ENCODE results near the gene NYNRIN. TPM values are rescaled to one million over a fixed set of nuclear protein-coding genes. Genes with fewer than 3 reads are reported as not detected.

NYNRIN gene
- total RNA-seq, 1 experiment from 2014 or later = 0.31 TPM

DNA sequence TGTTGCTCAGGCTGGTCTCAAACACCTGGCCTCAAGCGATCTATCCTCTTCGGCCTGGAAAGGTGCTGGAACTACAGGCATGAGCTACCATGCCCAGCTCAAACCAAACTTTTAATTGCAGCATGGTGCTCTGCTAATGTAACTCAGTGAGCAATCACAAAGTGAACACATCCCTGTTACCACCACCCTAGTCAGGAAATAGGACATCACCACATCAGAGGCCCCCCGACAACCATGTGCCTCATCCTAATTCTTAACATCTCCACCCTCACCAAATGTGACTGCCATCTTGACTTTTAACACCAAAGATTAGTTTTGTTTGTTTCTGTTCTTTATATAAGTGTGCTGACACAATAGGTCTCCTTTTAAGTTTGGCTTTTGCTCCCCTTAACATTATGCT, 66.6 kb downstream of the NYNRIN start:
- ChIA-PET CTCF (no interaction called here), POLR2A (no interaction called here)
- Histone ChIP-seq H3K36me3 (ENCODE audit: control insufficient read depth, insufficient read depth, low read length) (no peaks in the 10 kb centered on the region), H3K27me3 (ENCODE audit: control insufficient read depth, insufficient read depth, low read length) (no peaks in the 10 kb centered on the region), H3K4me3 (ENCODE audit: low read depth in 2 of 2, low read length in 2 of 2) (no peak overlapping the region), H3K9me3 (ENCODE audit: control insufficient read depth, insufficient read depth, low read depth, low read length) (no peaks in the 10 kb centered on the region), H3K27ac (ENCODE audit: low read length) (no peak overlapping the region), H3K4me1 (ENCODE audit: control insufficient read depth, insufficient read depth, low read length) (no peaks in the 10 kb centered on the region)
- intact Hi-C loops (cut with micrococcal nuclease; ENCODE audit: unreplicated experiment) = no loop called here
- BruUV-seq (replicated peaks) = no TSS peak
- in situ Hi-C loops (cut with HindIII; ENCODE audit: low pct_unique_long_range_greater_than_20kb, low sequenced_read_pairs) = no loop called here
- ATAC-seq (no peak), DNase-seq (ENCODE audit: low read depth, low spot score) (no peak)
- TF ChIP-seq POLR2AphosphoS5 (IDR thresholded peaks at IDR 0.05; ENCODE audit: low read depth, low read length) (no peak), TCF7L2 (IDR thresholded peaks at IDR 0.05; ENCODE audit: low read depth, low read length) (no peak), SIN3A (IDR thresholded peaks at IDR 0.05; ENCODE audit: borderline replicate concordance, insufficient read depth, low read depth, low read length) (no peak)
- TF ChIP-seq, protein P1, sequence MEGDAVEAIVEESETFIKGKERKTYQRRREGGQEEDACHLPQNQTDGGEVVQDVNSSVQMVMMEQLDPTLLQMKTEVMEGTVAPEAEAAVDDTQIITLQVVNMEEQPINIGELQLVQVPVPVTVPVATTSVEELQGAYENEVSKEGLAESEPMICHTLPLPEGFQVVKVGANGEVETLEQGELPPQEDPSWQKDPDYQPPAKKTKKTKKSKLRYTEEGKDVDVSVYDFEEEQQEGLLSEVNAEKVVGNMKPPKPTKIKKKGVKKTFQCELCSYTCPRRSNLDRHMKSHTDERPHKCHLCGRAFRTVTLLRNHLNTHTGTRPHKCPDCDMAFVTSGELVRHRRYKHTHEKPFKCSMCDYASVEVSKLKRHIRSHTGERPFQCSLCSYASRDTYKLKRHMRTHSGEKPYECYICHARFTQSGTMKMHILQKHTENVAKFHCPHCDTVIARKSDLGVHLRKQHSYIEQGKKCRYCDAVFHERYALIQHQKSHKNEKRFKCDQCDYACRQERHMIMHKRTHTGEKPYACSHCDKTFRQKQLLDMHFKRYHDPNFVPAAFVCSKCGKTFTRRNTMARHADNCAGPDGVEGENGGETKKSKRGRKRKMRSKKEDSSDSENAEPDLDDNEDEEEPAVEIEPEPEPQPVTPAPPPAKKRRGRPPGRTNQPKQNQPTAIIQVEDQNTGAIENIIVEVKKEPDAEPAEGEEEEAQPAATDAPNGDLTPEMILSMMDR (IDR thresholded peaks at IDR 0.05) = no peak
- TF ChIP-seq, protein P2, sequence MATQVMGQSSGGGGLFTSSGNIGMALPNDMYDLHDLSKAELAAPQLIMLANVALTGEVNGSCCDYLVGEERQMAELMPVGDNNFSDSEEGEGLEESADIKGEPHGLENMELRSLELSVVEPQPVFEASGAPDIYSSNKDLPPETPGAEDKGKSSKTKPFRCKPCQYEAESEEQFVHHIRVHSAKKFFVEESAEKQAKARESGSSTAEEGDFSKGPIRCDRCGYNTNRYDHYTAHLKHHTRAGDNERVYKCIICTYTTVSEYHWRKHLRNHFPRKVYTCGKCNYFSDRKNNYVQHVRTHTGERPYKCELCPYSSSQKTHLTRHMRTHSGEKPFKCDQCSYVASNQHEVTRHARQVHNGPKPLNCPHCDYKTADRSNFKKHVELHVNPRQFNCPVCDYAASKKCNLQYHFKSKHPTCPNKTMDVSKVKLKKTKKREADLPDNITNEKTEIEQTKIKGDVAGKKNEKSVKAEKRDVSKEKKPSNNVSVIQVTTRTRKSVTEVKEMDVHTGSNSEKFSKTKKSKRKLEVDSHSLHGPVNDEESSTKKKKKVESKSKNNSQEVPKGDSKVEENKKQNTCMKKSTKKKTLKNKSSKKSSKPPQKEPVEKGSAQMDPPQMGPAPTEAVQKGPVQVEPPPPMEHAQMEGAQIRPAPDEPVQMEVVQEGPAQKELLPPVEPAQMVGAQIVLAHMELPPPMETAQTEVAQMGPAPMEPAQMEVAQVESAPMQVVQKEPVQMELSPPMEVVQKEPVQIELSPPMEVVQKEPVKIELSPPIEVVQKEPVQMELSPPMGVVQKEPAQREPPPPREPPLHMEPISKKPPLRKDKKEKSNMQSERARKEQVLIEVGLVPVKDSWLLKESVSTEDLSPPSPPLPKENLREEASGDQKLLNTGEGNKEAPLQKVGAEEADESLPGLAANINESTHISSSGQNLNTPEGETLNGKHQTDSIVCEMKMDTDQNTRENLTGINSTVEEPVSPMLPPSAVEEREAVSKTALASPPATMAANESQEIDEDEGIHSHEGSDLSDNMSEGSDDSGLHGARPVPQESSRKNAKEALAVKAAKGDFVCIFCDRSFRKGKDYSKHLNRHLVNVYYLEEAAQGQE (IDR thresholded peaks at IDR 0.05; ENCODE audit: insufficient read depth in 1 of 2, low read depth in 2 of 2, low read length in 1 of 2) = no peak

DNA sequence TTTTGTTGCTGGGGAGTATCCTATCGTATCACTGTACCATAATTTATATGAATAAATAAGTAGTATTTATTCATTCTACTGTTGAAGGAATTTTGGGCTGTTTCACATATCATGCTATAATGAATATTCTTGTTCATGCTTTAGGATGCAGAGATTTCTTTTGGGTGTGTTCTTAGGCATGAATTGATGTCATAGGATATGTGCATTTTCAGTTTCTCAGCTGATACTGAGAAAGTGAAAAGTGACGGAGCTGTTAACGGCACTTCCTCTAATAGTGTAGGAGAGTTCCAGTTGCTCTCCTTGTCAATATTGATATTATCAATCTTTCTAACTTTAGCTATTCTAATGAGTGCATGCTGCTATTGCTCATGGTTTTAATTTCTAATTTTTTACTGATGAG, 67.0 kb downstream of the NYNRIN start:
- no peak for ATAC-seq
- no TSS peak for BruUV-seq (replicated peaks)
- Histone ChIP-seq H3K4me3 (ENCODE audit: low read depth in 2 of 2, low read length in 2 of 2) (no peak overlapping the region), H3K36me3 (ENCODE audit: control insufficient read depth, insufficient read depth, low read length) (no peaks in the 10 kb centered on the region), H3K9me3 (ENCODE audit: control insufficient read depth, insufficient read depth, low read depth, low read length) (no peaks in the 10 kb centered on the region), H3K27ac (ENCODE audit: low read length) (no peak overlapping the region), H3K4me1 (ENCODE audit: control insufficient read depth, insufficient read depth, low read length) (no peaks in the 10 kb centered on the region), H3K27me3 (ENCODE audit: control insufficient read depth, insufficient read depth, low read length) (no peaks in the 10 kb centered on the region)
- no peak for DNase-seq (ENCODE audit: low read depth, low spot score)
- POLR2A ChIA-PET = no interaction called here
- TF ChIP-seq, protein P2 (IDR thresholded peaks at IDR 0.05; ENCODE audit: insufficient read depth in 1 of 2, low read depth in 2 of 2, low read length in 1 of 2) = no peak
- CTCF ChIA-PET = no interaction called here
- intact Hi-C loops (cut with micrococcal nuclease; ENCODE audit: unreplicated experiment) (no loop called here), in situ Hi-C loops (cut with HindIII; ENCODE audit: low pct_unique_long_range_greater_than_20kb, low sequenced_read_pairs) (no loop called here)

Other genes starting within 250 kb of the NYNRIN start
- 24.5 TPM for gene IRF9, start 237.7 kb upstream of the NYNRIN start, total RNA-seq (2021; ENCODE audit: unreplicated experiment)
- 9.8 TPM for gene REC8, start 226.9 kb upstream of the NYNRIN start, total RNA-seq (2021; ENCODE audit: unreplicated experiment)
- gene IPO4, start 210.2 kb upstream of the NYNRIN start, total RNA-seq (2021; ENCODE audit: unreplicated experiment) = 103 TPM
- gene TM9SF1, start 203.6 kb upstream of the NYNRIN start, total RNA-seq (2021; ENCODE audit: unreplicated experiment) = 44.7 TPM
- gene TSSK4, start 193.3 kb upstream of the NYNRIN start, total RNA-seq (2021; ENCODE audit: unreplicated experiment) = not detected
- gene CHMP4A, start 185.5 kb upstream of the NYNRIN start, total RNA-seq (2021; ENCODE audit: unreplicated experiment) = 42.4 TPM
- gene MDP1, start 182.9 kb upstream of the NYNRIN start, total RNA-seq (2021; ENCODE audit: unreplicated experiment) = 8.9 TPM
- 155 TPM for gene NEDD8, start 166.6 kb upstream of the NYNRIN start, total RNA-seq (2021; ENCODE audit: unreplicated experiment)
- gene GMPR2, start 166.1 kb upstream of the NYNRIN start, total RNA-seq (2021; ENCODE audit: unreplicated experiment) = 45.9 TPM
- 53.8 TPM for gene TINF2, start 156.4 kb upstream of the NYNRIN start, total RNA-seq (2021; ENCODE audit: unreplicated experiment)
- 2.3 TPM for gene TGM1, start 135.8 kb upstream of the NYNRIN start, total RNA-seq (2021; ENCODE audit: unreplicated experiment)
- 30.9 TPM for gene RABGGTA, start 127.4 kb upstream of the NYNRIN start, total RNA-seq (2021; ENCODE audit: unreplicated experiment)
- 8.9 TPM for gene DHRS1, start 99.2 kb upstream of the NYNRIN start, total RNA-seq (2021; ENCODE audit: unreplicated experiment)
- 25.3 TPM for gene NOP9, start 99.2 kb upstream of the NYNRIN start, total RNA-seq (2021; ENCODE audit: unreplicated experiment)
- 0.18 TPM for gene CIDEB, start 91.0 kb upstream of the NYNRIN start, total RNA-seq (2021; ENCODE audit: unreplicated experiment)
- gene LTB4R2, start 88.9 kb upstream of the NYNRIN start, total RNA-seq (2021; ENCODE audit: unreplicated experiment) = 6.9 TPM
- gene LTB4R, start 87.5 kb upstream of the NYNRIN start, total RNA-seq (2021; ENCODE audit: unreplicated experiment) = 4.8 TPM
- gene ADCY4, start 63.9 kb upstream of the NYNRIN start, total RNA-seq (2021; ENCODE audit: unreplicated experiment) = 0.21 TPM
- not detected for gene RIPK3, start 59.0 kb upstream of the NYNRIN start, total RNA-seq (2021; ENCODE audit: unreplicated experiment)
- 0.36 TPM for gene NFATC4, start 30.8 kb upstream of the NYNRIN start, total RNA-seq (2021; ENCODE audit: unreplicated experiment)
- gene CBLN3, start 30.7 kb downstream of the NYNRIN start, total RNA-seq (2021; ENCODE audit: unreplicated experiment) = 1.0 TPM
- gene KHNYN, start 31.0 kb downstream of the NYNRIN start, total RNA-seq (2021; ENCODE audit: unreplicated experiment) = 37.6 TPM
- gene SDR39U1, start 43.8 kb downstream of the NYNRIN start, total RNA-seq (2021; ENCODE audit: unreplicated experiment) = 54.2 TPM
- gene CMA1, start 109.3 kb downstream of the NYNRIN start, total RNA-seq (2021; ENCODE audit: unreplicated experiment) = not detected
- not detected for gene CTSG, start 177.2 kb downstream of the NYNRIN start, total RNA-seq (2021; ENCODE audit: unreplicated experiment)
- gene GZMH, start 210.7 kb downstream of the NYNRIN start, total RNA-seq (2021; ENCODE audit: unreplicated experiment) = not detected
- gene GZMB, start 235.2 kb downstream of the NYNRIN start, total RNA-seq (2021; ENCODE audit: unreplicated experiment) = 1.2 TPM